Thymus (tissue), 11 donors: ENCODE results near the gene SOX9. TPM values are rescaled to one million over a fixed set of nuclear protein-coding genes. Genes with fewer than 3 reads are reported as not detected.

Experiments
- DNase-seq, 9 donors: peaks; one replicate each; pipeline ENCODE4 v3.0.0-alpha.2; 2013; ENCODE audit warnings: low spot score in 9 of 9, low read depth in 6 of 9, missing footprints in 1 of 9
- H3K27ac ChIP-seq, 2 donors: one replicate each; pipeline ENCODE4 v1.5.1; 2013; ENCODE audit warnings: control low read depth in 1 of 2, low read depth in 1 of 2, low read length in 1 of 2, mild to moderate bottlenecking in 1 of 2, moderate library complexity in 1 of 2
- H3K27me3 ChIP-seq, 2 donors: one replicate each; pipeline ENCODE4 v1.5.1; 2013; ENCODE audit warnings: low read length in 1 of 2; ENCODE audit not compliant: control insufficient read depth in 2 of 2, insufficient read depth in 1 of 2
- H3K36me3 ChIP-seq, 2 donors: one replicate each; pipeline ENCODE4 v1.5.1; 2013; ENCODE audit warnings: low read length in 1 of 2, mild to moderate bottlenecking in 1 of 2, moderate library complexity in 1 of 2; ENCODE audit not compliant: control insufficient read depth in 2 of 2, insufficient read depth in 2 of 2
- H3K4me1 ChIP-seq, 2 donors: one replicate each; pipeline ENCODE4 v1.5.1; 2013; ENCODE audit warnings: low read length in 2 of 2; ENCODE audit not compliant: control insufficient read depth in 2 of 2, insufficient read depth in 2 of 2
- H3K4me3 ChIP-seq, 2 donors: one replicate each; pipeline ENCODE4 v1.5.1; 2013; ENCODE audit warnings: low read length in 2 of 2, control low read depth in 1 of 2, mild to moderate bottlenecking in 1 of 2
- H3K9me3 ChIP-seq, 2 donors: one replicate each; pipeline ENCODE4 v1.5.1; 2013; ENCODE audit warnings: low read length in 1 of 2, mild to moderate bottlenecking in 1 of 2; ENCODE audit not compliant: control insufficient read depth in 2 of 2, insufficient read depth in 1 of 2
- WGBS: extraction: QIAGEN DNeasy Blood & Tissue Kit; methylation state at CpG from one replicate; pipeline ENCODE4 v1.1.7; 2013; 5-methylcytosine and 5-hydroxymethylcytosine counted together
- polyA plus RNA-seq: library from polyadenylated mRNA; stranded (reverse); fragments of 200-250 nt; gene quantifications from one replicate; pipeline ENCODE4 v1.2.3, GENCODE V29; 2013
- total RNA-seq: library from RNA; stranded (reverse); fragments of 120-200 nt; gene quantifications from one replicate; pipeline ENCODE4 v1.2.4, GENCODE V29; 2013
- donor health status: healthy.

The SOX9 gene
- total and polyA plus RNA-seq, 2 donors: 0.19 to 1.7 TPM

DNA sequence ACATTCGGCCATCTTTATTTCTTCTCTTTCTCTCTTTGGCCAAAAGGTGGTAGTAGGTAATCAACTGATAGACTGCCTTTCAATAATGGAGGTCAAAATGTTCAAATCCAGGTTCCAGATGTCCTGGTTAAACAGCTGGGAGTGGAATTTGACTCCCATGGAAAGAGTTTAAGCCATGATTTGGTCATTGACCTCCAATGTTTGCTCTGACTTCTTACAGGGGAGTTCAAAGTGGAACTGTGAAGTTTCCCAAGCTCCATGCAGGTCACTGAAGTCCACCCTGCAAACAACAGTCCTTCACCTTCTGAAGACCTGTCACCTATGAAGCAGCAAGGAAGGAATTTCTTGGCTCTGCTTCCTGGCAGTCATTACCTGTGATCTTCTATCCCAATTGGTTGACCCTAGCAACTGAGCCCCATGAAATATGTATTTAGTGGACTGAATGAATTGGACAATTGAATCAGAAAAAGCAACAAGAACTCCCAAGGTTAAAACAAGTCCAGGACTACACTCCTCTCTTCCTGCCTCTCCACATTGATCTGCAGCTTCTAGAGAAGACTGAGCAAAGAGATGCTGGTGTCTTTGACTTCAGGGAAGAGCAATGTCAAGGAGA, 28.0 kb upstream of the SOX9 start:
- no peaks in the 10 kb centered on the region for H3K36me3 ChIP-seq
- DNase-seq: no peak

GRCh38 chr17:72093707-72094106, 27.1 kb upstream of the SOX9 start:
- no peaks in the 10 kb centered on the region for H3K27me3 ChIP-seq
- no peak overlapping the region for H3K4me3 ChIP-seq
- 87% methylated on average over 3 of the region's 3 CpGs for WGBS
- H3K36me3 ChIP-seq: no peaks in the 10 kb centered on the region
- no peaks in the 10 kb centered on the region for H3K9me3 ChIP-seq
- no peak overlapping the region for H3K27ac ChIP-seq
- H3K4me1 ChIP-seq: no peaks in the 10 kb centered on the region
- no peak for DNase-seq

More for the DNA sequence above, 28.0 kb upstream of the SOX9 start:
- WGBS: 93% methylated on average over 1 of the region's 1 CpG
- H3K9me3 ChIP-seq: no peaks in the 10 kb centered on the region
- H3K4me1 ChIP-seq: no peaks in the 10 kb centered on the region
- no peaks in the 10 kb centered on the region for H3K27me3 ChIP-seq
- no peak overlapping the region for H3K27ac ChIP-seq
- no peak overlapping the region for H3K4me3 ChIP-seq

GRCh38 chr17:72095316-72095715, 25.5 kb upstream of the SOX9 start:
- no peak for DNase-seq
- no peaks in the 10 kb centered on the region for H3K4me1 ChIP-seq
- no peaks in the 10 kb centered on the region for H3K9me3 ChIP-seq
- WGBS: 61% methylated on average over 4 of the region's 4 CpGs
- H3K4me3 ChIP-seq: no peak overlapping the region
- H3K36me3 ChIP-seq: no peaks in the 10 kb centered on the region
- no peaks in the 10 kb centered on the region for H3K27me3 ChIP-seq
- no peak overlapping the region for H3K27ac ChIP-seq

DNA sequence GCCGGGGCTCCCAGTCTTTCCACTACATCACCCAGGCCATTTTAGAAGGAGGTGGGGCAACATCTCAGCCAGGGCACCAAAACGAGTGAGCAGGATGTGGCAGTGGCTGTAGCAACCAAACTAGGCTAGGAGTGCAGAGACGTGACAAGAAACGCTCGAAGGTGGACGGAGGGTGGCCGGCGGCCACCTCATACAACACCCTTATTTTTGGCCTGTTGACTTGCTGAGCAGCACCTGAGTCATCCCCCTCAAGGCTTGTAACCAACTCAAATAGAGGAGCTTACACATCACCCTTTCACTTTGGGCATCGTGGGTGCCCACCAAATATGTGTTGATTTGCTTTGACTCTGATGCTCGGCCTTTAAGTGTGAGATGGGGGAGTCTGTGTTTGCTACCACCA, 23.7 kb upstream of the SOX9 start:
- DNase-seq: no peak
- 87% methylated on average over 10 of the region's 10 CpGs for WGBS
- Histone ChIP-seq H3K36me3 (no peaks in the 10 kb centered on the region), H3K4me3 (no peak overlapping the region), H3K27ac (no peak overlapping the region), H3K27me3 (no peaks in the 10 kb centered on the region), H3K9me3 (no peaks in the 10 kb centered on the region), H3K4me1 (no peaks in the 10 kb centered on the region)

DNA sequence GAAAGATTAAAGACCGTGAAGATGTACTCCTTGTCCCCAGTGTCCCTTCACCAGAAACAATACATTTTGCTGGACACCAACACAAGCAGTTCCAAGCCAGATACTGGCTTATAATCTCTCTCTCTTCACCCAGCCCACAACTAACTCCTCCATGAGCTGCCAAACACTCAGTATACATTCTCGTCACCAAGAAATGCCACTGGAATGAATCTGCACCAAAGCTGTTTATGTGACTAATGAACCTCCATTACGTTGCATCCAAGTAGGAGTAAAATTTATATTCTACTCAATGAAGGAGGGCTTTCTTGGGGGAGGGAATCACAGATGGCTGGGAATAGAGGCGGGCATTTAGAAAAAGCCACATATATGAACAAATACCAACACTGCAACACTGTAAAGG, 20.9 kb upstream of the SOX9 start:
- H3K9me3 ChIP-seq: no peaks in the 10 kb centered on the region
- H3K27ac ChIP-seq: no peak overlapping the region
- H3K4me3 ChIP-seq: no peak overlapping the region
- no peaks in the 10 kb centered on the region for H3K36me3 ChIP-seq
- no peaks in the 10 kb centered on the region for H3K4me1 ChIP-seq
- DNase-seq: no peak
- H3K27me3 ChIP-seq: no peaks in the 10 kb centered on the region
- 92% methylated on average over 4 of the region's 4 CpGs for WGBS

DNA sequence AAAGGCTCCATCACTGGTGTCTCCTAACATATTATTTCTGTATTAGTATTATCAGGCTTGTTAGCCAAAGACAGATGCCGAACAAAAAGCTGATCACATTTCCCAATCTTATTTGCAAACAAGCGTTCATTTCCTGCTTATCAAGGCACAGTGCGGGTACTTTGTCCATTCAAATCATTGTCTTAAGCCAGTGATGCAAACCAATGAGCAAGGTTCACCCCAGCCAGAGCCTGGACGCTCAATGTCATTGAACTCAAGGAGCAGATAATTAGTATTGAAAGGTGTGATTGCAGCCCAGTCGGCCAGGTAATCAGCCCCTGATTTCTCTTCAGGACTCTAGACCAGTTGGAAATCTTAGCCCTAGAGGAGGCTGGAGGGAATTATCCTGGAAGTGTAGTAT, 20.4 kb upstream of the SOX9 start:
- Histone ChIP-seq H3K4me3 (no peak overlapping the region), H3K4me1 (no peaks in the 10 kb centered on the region), H3K27me3 (no peaks in the 10 kb centered on the region), H3K9me3 (no peaks in the 10 kb centered on the region), H3K36me3 (no peaks in the 10 kb centered on the region), H3K27ac (no peak overlapping the region)
- 86% methylated on average over 5 of the region's 5 CpGs for WGBS
- DNase-seq: no peak

GRCh38 chr17:72101526-72101925, 19.3 kb upstream of the SOX9 start:
- Histone ChIP-seq H3K27ac (no peak overlapping the region), H3K36me3 (no peaks in the 10 kb centered on the region), H3K9me3 (no peaks in the 10 kb centered on the region), H3K4me1 (no peaks in the 10 kb centered on the region), H3K4me3 (no peak overlapping the region), H3K27me3 (no peaks in the 10 kb centered on the region)
- DNase-seq: no peak
- 70% methylated on average over 3 of the region's 3 CpGs for WGBS

GRCh38 chr17:72102366-72102765, 18.5 kb upstream of the SOX9 start:
- H3K27ac ChIP-seq: no peak overlapping the region
- DNase-seq: no peak
- 95% methylated on average over 1 of the region's 1 CpG for WGBS
- no peaks in the 10 kb centered on the region for H3K36me3 ChIP-seq
- no peaks in the 10 kb centered on the region for H3K9me3 ChIP-seq
- no peak overlapping the region for H3K4me3 ChIP-seq
- H3K4me1 ChIP-seq: no peaks in the 10 kb centered on the region
- H3K27me3 ChIP-seq: no peaks in the 10 kb centered on the region

DNA sequence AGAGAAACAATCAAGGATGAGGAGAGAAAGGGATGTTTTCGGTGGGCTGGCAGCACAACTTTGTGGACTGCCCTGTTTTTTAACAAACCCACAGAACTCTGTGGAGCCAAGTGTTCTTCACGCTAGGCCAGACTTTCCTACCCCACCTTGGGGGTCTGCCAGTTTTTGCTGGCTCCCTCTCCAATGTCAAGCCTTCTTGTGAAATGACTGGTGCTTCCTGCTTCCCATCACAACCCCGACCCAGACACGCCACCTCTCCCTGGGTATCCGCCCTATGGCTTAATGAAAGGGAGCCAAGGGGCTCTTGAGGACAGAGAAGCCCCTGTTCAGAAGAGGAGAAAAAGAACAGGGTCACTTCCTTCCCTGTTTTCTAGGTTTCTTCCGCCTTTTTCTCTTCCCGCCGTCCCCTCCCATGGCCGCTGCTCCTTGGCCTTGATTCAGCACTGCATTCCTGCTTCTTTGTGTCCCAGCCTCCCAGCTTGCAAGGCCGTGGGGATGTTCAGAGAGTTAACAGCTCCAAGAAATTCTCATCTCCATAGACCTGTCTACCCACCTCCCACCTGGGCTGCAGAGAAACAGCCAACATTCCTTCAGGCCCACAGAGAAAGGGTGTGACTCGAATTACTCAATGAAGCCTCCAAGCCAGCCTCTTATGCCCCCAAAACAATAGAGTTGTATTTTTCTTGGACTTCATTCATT, 16.5 kb upstream of the SOX9 start:
- Histone ChIP-seq H3K9me3 (no peaks in the 10 kb centered on the region), H3K4me1 (no peaks in the 10 kb centered on the region), H3K27ac (no peak overlapping the region), H3K36me3 (no peaks in the 10 kb centered on the region), H3K27me3 (no peaks in the 10 kb centered on the region), H3K4me3 (no peak overlapping the region)
- 87% methylated on average over 11 of the region's 11 CpGs for WGBS
- no peak for DNase-seq
